ENCODE results near the gene CCT3.

DNA sequence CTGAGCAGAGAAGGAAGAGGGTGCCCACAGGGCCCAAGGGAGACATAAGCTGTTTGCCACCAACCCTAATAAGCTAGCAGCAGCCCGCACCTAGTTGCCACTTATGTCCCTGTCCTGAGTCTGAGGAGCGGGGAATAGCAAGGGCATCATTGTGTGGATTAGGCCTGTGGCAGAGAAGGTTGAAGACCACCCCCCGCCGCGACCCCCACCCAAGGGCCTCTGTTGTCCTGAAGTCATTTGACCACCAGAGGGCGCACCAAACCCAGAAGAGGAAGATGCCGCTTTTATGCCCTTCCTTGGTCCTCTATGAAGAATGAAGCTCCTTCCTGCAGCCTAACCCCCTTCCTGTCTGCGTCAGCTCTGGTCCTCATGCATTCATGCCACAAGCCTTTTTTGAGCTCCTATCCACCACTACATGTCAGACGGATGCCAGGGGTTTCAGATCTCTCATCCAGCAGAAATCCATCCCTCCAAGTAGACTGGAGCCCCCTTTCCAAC, 47.5 kb upstream of the CCT3 start:
- TF ChIP-seq POLR2A (IDR thresholded peaks at IDR 0.05) = no peak
- peak; percentile 74 to 97 (median 94) for TF ChIP-seq CTCF (IDR thresholded peaks at IDR 0.05)

All from tibial nerve (tissue), 3 donors.